DMS79 treated with DMSO at 0.1 percent for 48 hours (cell line): ENCODE measurements around the gene ATP8B1.

Experiments used
- DNase-seq: peaks from one replicate; lab custom pipeline; 2025; lab: John Stamatoyannopoulos, UW

The ATP8B1 gene

GRCh38 chr18:57819119-57819518, 16.0 kb upstream of the ATP8B1 start:
- DNase-seq = no peak

- DNase-seq = no peak
Measured at GRCh38 chr18:57816208-57816954, 13.3 kb upstream of the ATP8B1 start.

- no peak for DNase-seq
Measured at GRCh38 chr18:57814555-57814954, 11.4 kb upstream of the ATP8B1 start.

GRCh38 chr18:57813245-57813644, 10.1 kb upstream of the ATP8B1 start:
- DNase-seq = no peak

- DNase-seq = no peak
Measured at GRCh38 chr18:57812126-57812477, 9.0 kb upstream of the ATP8B1 start.

GRCh38 chr18:57811477-57812125, 8.5 kb upstream of the ATP8B1 start:
- no peak for DNase-seq

- DNase-seq = no peak
Measured at GRCh38 chr18:57809190-57809589, 6.1 kb upstream of the ATP8B1 start.

GRCh38 chr18:57807336-57808117, 4.4 kb upstream of the ATP8B1 start:
- no peak for DNase-seq

- DNase-seq = no peak
Measured at GRCh38 chr18:57806978-57807285, 3.8 kb upstream of the ATP8B1 start.

- no peak for DNase-seq
Measured at GRCh38 chr18:57806201-57806977, 3.3 kb upstream of the ATP8B1 start.

GRCh38 chr18:57805117-57805516, 2.0 kb upstream of the ATP8B1 start:
- no peak for DNase-seq

GRCh38 chr18:57804557-57804956, 1.4 kb upstream of the ATP8B1 start:
- no peak for DNase-seq

GRCh38 chr18:57802213-57803102, 657 bp downstream of the ATP8B1 start:
- DNase-seq = peak; percentile 38

- DNase-seq = peak; percentile 38
Measured at GRCh38 chr18:57801761-57802212, 1.3 kb downstream of the ATP8B1 start.

- peak; percentile 37 for DNase-seq
Measured at GRCh38 chr18:57801325-57801724, 1.8 kb downstream of the ATP8B1 start.

GRCh38 chr18:57798713-57799373, 4.3 kb downstream of the ATP8B1 start:
- no peak for DNase-seq

GRCh38 chr18:57797209-57797651, 5.9 kb downstream of the ATP8B1 start:
- DNase-seq = peak; percentile 67

GRCh38 chr18:57794951-57795728, 8.0 kb downstream of the ATP8B1 start:
- DNase-seq = no peak

GRCh38 chr18:57793302-57793986, 9.7 kb downstream of the ATP8B1 start:
- no peak for DNase-seq
